GM19025 (cell line): ENCODE results near the gene SIN3A.
A peak's percentile ranks its signal among the peaks of the same experiment; 100 is the strongest.
"Not testable (repeated sequence)": the region's sequence is repeated elsewhere in the genome, so short reads cannot be mapped to it uniquely, and the experiment has no call there.

Experiments used
- ATAC-seq: cut with Tn5 transposase; IDR thresholded peaks from one replicate; pipeline ENCODE4 v1.9.1; 2021; ENCODE audit warnings: mild to moderate bottlenecking, low read depth, moderate library complexity; ENCODE audit not compliant: unreplicated experiment

The SIN3A gene

DNA sequence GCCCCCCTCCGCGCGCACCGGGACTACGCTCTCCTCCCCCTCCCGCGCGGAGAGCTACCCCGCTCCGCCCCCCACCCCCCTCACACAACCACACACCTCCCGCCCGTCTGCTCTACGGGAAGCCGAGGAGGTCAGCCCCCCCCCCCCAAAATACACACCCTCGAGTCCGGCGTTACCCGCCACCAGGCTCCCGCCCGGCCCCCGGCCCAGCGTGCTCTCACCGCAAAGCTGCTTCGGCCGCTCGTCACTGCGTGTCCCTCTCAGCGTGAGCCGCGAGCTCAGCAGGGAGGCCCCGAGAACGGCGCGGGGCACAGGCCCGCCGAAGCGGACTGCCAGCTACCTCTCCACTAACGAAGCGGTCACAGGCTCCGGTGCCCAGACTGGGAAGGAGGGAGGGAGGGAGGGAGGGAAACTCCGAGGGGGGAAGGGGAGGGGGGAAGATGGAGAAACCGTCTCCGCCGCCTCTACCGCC is 252 bp downstream of the SIN3A start:
- ATAC-seq, result no peak

DNA sequence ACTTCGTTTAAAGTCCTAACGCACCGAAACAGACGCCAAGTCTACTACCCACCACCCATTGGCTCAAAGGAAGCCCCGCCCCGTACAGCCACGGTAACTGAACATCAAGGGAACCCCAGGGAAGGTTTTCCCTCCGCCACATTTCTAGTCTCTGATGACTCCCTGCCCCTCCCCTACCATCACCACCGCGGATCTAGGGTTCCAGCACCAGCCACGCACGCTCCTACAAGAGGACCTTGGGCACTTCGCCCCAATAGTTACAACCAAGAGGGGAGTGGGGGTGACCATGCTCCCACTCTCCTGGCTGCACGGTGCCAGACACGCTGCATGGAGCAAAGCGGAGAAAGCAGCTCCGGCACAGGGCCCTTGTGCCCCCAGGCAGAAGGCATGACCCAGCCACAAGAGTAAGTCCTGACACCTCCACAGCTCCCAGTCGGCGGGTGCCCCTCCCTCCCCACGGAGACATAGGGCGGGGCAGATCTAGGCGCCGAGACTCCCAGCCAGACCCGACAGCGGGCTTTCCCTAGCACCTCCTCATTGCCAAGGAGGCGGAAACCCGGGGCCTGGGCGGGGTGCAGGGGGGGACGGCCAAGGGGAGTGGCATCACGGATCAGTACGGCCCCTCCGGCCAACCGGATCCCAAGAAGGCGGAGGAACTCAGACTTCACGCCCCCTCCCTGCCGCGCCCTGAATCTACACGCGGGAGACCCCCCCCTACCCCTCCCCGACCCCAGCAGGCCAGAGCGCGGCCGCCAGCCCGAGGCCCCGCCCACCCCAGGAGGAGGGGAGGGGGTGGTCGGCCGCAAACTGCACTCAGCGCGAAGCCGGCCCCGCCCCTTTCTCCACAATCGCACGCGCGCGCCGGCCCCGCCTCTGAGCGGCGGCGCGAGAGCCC is 936 bp downstream of the SIN3A start:
- ATAC-seq, result peak; percentile 25

DNA sequence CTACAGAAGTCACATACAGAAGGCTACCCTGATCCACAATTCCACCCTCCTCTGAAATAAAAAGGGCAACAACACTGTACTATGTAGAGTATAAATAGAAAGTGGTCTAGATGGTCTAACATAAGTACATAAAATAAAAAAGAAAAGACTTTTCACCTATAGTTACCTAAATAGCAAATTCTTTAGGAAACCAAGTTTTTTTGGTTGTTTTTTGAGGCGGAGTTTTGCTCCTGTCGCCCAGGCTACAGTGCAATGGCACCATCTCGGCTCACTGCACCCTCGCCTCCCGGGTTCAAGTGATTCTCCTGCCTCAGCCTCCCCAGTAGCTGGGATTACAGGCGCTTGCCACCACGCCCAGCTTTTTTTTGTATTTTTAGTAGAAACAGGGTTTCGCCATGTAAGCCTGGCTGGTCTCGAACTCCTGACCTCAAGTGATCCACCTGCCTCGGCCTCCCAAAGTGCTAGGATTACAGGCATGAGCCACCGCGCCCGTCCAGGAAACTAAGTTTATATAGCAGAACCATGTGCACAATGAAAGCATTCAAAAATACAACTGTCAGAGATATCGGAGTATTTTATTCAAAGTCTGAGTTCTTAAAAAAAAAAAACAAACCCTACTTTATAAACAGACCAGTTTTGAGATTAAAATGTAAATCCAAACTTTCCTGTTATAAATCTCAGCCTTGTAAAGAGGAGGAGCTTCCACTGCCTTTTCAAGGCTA is 1.7 kb downstream of the SIN3A start:
- no peak for ATAC-seq

DNA sequence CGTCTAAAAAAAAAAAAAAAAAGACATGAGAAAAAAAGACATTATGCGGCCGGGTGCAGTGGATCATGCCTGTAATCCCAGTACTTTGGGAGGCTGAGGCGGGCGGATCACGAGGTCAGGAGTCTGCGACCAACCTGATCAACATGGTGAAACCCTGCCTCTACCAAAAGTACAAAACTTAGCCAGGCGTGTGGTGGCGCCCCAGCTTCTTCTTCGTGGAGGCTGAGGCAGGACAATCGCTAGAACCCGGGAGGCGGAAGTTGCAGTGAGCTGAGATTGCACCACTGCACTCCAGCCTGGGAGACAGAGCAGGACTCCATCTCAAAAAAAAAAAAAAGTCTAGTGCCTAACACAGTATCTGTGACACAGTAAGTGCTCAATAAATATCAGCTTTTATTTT is 3.3 kb downstream of the SIN3A start:
- not testable (repeated sequence) for ATAC-seq

DNA sequence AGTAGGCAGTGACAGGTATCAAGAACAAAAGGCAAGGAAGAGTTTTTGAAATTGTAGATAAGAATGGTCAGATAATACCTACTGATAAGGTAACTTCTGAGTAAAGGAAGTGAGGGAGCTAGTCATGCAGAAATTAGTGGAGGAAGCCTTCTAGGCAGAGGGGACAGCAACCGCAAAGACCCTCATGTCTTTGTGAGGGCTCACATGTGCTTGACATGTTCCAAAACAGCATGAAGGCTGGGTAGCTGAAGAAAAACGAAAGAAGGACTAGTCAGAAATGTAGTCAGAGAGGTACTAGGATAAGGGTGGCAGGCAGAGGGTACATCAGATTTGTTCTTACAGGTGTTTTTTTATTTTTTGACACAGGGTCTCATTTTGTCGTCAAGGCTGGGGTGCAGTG is 5.3 kb downstream of the SIN3A start:
- no peak for ATAC-seq

DNA sequence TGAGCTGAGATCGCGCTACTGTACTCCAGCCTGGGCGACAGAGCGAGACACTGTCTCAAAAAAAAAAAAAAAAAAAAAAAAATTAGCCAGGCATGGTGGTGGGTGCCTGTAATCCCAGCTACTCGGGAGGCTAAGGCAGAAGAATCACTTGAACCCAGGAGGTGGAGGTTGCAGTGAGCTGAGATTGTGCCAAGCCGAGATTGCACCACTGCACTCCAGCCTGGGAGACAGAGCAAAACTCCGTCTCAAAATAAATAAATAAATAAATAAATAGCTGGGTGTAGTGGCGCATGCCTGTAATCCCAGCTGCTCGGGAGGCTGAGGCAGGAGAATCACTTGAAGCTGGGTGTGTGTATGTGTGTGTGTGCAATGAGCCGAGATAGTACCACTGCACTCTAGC is 6.2 kb downstream of the SIN3A start:
- ATAC-seq, result not testable (repeated sequence)

DNA sequence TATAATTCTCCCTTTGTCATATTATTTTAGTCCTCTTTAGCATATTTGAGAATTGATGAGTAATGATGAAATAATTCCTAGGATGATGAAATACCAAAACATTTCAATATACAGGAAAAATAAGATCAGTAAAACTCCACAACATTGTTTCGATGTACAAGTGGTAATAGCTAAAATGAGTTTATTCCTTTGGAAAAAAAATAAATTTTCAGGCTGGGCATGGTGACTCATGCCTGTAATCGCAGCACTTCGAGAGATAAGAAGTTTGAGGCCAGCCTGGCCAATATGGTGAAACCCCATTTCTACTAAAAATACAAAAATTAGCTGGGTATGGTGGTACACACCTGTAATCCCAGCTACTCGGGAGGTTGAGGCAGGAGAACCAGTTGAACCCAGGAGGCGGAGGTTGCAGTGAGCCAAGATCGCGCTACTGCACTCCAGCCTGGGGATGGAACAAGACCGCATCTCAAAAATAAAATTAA is 7.5 kb downstream of the SIN3A start:
- ATAC-seq, result not testable (repeated sequence)

DNA sequence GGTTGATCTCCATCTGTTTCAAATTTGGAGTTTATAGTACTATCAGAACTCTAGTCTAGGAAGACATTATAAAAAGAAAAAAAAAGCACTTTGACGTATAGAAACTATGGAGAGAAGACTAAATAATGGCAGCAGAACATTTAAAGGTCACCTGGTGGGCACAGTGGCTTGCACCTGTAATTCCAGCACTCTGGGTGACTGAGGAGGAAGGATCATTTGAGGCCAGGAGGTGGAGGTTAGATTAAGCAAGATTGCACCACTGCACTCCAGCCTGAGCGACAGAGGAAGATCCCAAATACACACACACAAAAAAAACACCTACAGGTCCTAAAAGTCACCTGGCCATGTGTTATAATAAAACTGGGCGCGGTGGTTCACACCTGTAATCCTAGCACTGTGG is 13.8 kb downstream of the SIN3A start:
- ATAC-seq, result no peak

DNA sequence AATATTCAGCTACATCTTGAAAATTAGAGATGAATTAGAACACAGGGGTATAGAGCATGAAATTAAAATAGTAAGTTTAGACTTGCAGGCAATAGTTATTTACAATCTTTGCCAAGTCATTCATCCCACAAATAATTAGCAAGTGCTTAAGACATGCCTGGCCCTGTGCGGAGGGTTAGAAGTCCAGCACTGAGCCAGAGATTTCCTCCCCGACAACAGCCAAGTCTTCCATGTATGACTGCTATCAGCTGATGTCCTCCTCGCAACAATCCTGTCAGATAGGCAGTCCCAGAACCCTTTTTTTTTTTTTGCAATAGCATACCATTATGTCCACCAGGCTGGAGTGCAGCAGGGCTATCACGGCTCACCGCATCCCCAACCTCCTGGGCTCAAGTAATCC is 14.6 kb downstream of the SIN3A start:
- ATAC-seq, result no peak

DNA sequence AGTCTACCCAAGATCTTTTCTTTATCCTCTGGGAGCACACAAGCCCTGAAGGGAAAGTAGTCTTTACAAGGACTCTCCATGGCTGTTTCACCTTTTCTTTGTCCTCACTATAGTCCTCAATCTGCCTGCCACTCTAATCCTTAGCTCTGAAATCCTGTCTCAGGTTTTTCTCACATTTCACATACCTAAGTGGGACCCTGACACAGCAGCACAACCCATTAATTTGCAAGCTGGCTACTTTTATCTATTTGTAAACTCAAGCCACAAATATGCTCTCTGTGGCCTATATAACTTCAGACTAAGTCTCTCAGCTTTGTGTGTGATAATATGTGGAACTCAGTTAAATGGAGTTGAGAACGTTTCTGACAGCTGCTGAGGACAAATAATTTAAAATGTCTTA is 19.8 kb downstream of the SIN3A start:
- no peak for ATAC-seq

DNA sequence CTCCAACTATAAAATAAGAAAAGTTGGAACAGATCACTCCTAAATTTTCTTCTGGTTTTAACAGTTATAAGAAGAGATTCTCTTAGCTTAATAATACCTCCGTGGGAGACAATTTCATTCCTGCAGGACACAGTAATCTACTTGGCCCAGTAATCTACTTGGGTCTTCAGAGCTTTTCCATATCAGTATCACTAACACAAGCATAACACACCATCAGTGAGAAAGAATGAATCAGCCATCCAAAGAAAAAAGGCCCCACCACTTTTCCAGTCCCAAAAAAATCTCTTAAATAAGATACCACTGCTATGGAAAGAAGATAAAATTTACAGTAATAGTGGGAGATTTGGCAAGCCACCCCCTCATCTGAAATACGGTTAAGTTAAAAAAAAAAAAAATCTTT is 20.2 kb downstream of the SIN3A start:
- ATAC-seq, result no peak

DNA sequence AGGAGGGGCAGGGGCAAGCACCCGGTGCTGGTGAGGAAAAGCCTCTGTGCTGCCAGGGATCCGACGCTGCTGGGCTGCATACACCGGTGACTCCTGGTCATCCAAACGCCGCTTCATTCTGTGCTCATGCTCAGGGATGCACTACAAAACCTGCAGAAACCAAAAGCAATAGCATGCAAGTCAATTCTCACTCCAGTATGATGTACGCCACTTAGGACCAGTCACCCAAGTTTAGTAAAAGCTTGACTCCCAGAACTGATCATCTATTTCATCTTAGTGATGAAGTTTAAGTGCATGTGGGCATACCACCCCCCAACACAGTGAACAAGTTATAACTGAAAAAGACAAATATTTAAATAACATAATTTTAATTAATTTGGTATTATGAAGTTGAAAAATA is 21.2 kb downstream of the SIN3A start:
- no peak for ATAC-seq

DNA sequence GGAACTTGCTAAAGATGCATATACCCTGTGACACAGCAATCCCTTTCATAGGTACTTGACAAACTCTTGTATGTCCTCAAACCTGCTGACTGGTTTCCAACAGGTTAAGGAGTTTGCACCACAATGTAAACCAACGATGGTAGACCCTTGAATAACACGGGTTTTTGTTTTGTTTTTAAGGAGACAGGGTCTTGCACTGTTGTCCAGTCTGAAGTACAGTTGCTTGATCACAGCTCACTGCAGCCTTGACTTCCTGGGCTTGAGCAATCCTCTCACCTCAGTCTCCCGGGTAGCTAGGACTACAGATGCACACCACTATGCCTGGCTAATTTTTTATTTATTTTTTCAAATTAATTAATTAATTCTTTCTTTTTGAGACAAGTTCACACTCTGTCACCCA is 23.3 kb downstream of the SIN3A start:
- no peak for ATAC-seq

DNA sequence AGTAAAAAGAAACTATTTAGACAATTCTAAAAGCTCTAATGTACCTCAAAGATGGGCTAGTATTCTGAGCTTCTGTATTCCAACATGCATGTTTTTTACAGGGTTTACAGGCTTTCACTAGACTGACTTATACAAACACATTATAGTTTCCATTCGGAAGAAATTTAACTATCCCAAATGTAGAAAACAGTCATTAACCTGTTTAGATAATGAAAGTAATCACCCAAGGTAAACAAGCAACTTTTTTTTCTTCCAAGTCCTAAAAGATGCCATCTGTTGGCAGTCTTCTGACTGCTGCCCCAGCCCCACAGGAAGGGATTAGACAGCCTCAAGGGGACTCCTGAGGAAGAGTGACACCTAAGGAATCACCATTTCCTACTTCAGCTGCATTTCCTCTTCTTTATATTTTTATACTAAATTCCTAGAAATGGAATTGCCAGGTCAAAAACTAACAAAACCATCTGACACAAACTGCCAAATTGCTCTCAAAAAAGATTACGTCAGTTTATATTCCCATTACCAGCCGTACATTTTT is 25.5 kb downstream of the SIN3A start:
- no peak for ATAC-seq

DNA sequence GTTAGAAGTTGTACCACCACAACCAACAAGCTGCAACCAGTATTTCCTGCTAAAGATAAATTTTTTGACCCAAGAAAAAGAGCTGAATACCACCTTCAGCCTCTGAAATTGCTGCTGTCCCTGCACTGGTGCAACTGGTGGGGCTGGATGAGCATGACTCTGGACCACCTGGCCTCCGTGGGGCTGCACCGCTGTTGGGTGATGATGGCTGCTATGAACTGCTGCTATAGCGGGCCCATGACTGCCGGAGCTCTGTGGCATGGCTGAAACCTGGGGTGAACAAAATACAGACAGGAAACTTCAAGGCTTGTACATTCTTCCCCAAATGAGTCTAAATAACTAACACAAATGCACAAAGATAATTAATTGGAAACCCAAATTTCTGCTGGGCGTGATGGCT is 28.9 kb downstream of the SIN3A start:
- ATAC-seq, result no peak

DNA sequence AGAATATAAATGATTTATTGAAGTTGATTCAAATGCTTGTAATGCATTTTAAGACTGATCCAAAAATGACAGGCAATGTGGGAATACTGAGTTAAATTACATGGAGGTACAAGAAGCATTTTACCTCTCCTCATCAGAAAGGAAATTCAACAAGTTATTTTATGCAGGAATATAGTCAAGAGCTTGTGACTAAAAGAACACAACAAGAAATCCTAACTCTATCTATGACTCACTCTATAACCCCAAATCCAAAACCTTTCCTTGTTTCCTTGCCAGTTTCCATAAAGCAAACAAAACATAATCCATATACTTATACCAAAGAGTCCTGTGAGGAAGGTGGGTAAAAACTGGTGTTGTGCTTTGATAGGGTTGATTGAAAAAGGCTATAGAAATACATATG is 30.8 kb downstream of the SIN3A start:
- no peak for ATAC-seq

DNA sequence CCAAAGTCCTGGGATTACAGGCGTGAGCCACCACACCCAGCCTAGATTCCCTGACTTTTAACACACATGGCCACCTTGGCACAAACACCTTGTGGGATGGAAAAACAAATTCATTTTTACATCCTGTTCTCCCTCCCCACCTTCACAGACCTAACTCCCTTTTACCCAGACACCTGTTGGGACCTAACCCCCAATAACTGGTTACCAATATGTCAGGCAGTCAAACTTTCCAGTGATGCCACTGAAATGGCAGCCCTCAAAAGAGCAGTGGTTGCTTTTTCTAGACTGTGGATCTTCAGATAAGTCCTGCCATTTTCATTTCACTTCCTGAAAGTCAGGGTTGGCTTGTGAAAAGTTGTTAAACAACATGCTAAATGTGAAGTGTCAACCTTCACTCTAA is 34.9 kb downstream of the SIN3A start:
- ATAC-seq, result no peak

DNA sequence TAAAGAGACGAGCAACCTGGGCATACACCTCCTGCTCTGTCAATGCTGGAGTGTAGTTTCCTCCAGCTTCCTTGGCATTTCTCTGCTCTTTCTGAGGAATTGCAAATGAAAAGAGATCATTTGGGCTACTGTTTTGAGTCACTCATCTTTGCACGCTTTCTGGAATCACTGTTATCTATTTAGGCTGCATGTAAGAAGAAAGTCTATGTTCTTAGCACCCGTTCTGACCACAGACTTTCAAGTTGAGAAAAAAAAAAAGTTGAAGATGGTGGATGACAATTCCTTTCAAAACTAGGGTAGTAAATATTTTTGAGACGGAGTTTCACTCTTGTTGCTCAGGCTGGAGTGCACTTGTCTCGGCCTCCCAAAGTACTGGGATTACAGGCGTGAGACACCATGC is 41.3 kb downstream of the SIN3A start:
- ATAC-seq, result no peak

DNA sequence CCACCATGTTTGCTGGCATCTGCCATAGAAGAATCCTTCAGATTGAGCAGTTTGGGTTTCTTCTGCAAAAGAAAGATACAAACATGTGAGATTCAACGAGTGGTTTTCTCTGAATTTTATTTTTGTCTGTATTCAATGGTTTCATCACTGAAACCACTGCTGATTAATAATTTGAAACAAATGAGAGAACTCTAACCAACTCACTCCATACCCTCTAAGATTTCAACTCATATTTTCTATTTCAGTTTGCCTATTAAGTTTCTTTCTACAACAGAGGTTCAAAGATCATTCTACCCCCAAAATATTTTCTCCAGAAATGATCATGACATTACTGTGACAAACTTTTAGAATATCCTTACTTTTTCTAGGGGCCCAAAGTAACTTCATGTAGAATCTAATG is 44.4 kb downstream of the SIN3A start:
- no peak for ATAC-seq

DNA sequence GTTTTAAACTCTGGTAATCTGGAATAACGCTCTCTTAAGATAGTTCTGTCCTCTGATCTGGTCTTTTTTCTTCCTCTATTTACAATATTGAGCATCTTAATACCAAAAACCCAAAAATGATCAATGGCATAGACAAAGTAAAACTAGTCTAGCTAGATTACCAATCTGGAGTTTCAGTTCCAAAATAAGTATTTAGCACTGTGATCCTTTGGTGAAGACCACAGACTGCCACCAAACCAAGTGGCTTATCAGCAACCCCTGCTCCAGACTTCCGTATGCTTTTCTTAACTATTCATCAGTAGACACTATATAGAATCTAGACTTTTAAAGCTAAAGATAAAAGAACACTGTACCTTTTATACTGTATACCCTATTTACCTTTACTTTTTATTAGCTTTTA is 47.6 kb downstream of the SIN3A start:
- no peak for ATAC-seq

DNA sequence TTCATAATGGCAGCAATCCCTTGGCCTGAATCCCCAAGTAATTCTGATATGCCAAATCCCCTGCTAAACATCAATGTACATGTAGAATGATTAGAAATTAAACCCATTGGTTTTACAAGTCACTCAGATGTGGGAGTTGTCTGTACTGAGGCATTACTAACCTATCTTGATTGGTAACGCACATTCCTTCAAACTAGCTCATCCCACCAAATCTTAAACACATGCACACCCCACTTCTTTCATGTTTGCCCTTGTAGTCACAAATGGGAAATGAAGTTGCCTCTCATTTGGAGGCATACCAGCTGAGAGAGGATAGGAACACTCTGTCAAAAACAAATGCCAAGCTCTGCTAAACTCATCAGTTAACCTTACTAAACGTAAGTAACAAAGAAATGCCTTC is 54.0 kb downstream of the SIN3A start:
- no peak for ATAC-seq
